H1 (cell line): ENCODE data around the gene PIGH. TPM values are rescaled to one million over a fixed set of nuclear protein-coding genes. Genes with fewer than 3 reads are reported as not detected.

Source experiments
- CHD2 ChIP-seq: IDR thresholded peaks from 2 replicates; pipeline ENCODE4 v1.6.1; 2012; ENCODE audit warnings: low read length, improper control_type of control experiment
- RFX5 ChIP-seq: IDR thresholded peaks from 2 replicates; pipeline ENCODE4 v1.6.1; 2011; ENCODE audit warnings: low read depth, low read length, improper control_type of control experiment, borderline replicate concordance
- polyA plus RNA-seq, 7 experiments: library from polyadenylated mRNA; depleted of rRNA in 3 of 7; stranded (reverse) in 5 of 7; unstranded in 2 of 7; fragments of >200 nt in 5 of 7; fragments of 200-250 nt in 2 of 7; gene quantifications; 1 replicate in 5 of 7; 2 replicates in 1 of 7; 4 replicates in 1 of 7; pipeline versions ENCODE4 v1.2.1 to v1.2.3, GENCODE V29; 2011 to 2013; ENCODE audit warnings: missing spikeins in 2 of 7, mixed read lengths in 2 of 7
- total RNA-seq: library from RNA; stranded (reverse); fragmentation: NEBNext Ultra II Directional; extraction: Animal tissue kit (Norgen Biotek cat#: 25700); gene quantifications from 2 replicates; pipeline ENCODE4 v1.2.1, GENCODE V29; 2021
- TF ChIP-seq, protein P1 (sequence below): fragments of 300-600 bp; sonication (generic); IDR thresholded peaks from 2 replicates; pipeline ENCODE4 v1.7.1; 2012; ENCODE audit warnings: low read length, moderate library complexity, mild to moderate bottlenecking, inconsistent platforms; ENCODE audit not compliant: insufficient replicate concordance

Gene PIGH
- total and polyA plus RNA-seq, 2 of the 8 experiments (the other 6 are each of a cell fraction or from before 2014, with no cell fraction given) = 7.2 to 8.6 TPM

DNA sequence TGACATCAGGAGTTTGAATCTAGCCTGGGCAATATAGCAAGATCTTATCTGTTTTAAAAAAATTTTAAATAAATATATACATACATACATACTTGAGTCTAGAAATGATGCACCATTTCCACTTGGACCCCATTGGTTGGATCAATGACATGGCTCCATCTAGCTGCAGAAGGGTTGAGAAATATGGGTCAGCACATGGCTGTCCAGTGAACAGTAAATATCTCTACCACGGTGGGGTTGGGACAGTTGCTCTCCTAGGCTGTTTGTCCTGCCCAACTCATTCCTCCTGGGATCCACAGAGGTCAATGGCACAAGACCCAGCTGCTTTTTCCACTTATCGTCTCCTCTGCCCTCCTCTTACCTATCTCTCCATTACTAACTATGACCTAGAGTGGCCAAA, 43.4 kb downstream of the PIGH start (continued):
- TF ChIP-seq, protein P1, sequence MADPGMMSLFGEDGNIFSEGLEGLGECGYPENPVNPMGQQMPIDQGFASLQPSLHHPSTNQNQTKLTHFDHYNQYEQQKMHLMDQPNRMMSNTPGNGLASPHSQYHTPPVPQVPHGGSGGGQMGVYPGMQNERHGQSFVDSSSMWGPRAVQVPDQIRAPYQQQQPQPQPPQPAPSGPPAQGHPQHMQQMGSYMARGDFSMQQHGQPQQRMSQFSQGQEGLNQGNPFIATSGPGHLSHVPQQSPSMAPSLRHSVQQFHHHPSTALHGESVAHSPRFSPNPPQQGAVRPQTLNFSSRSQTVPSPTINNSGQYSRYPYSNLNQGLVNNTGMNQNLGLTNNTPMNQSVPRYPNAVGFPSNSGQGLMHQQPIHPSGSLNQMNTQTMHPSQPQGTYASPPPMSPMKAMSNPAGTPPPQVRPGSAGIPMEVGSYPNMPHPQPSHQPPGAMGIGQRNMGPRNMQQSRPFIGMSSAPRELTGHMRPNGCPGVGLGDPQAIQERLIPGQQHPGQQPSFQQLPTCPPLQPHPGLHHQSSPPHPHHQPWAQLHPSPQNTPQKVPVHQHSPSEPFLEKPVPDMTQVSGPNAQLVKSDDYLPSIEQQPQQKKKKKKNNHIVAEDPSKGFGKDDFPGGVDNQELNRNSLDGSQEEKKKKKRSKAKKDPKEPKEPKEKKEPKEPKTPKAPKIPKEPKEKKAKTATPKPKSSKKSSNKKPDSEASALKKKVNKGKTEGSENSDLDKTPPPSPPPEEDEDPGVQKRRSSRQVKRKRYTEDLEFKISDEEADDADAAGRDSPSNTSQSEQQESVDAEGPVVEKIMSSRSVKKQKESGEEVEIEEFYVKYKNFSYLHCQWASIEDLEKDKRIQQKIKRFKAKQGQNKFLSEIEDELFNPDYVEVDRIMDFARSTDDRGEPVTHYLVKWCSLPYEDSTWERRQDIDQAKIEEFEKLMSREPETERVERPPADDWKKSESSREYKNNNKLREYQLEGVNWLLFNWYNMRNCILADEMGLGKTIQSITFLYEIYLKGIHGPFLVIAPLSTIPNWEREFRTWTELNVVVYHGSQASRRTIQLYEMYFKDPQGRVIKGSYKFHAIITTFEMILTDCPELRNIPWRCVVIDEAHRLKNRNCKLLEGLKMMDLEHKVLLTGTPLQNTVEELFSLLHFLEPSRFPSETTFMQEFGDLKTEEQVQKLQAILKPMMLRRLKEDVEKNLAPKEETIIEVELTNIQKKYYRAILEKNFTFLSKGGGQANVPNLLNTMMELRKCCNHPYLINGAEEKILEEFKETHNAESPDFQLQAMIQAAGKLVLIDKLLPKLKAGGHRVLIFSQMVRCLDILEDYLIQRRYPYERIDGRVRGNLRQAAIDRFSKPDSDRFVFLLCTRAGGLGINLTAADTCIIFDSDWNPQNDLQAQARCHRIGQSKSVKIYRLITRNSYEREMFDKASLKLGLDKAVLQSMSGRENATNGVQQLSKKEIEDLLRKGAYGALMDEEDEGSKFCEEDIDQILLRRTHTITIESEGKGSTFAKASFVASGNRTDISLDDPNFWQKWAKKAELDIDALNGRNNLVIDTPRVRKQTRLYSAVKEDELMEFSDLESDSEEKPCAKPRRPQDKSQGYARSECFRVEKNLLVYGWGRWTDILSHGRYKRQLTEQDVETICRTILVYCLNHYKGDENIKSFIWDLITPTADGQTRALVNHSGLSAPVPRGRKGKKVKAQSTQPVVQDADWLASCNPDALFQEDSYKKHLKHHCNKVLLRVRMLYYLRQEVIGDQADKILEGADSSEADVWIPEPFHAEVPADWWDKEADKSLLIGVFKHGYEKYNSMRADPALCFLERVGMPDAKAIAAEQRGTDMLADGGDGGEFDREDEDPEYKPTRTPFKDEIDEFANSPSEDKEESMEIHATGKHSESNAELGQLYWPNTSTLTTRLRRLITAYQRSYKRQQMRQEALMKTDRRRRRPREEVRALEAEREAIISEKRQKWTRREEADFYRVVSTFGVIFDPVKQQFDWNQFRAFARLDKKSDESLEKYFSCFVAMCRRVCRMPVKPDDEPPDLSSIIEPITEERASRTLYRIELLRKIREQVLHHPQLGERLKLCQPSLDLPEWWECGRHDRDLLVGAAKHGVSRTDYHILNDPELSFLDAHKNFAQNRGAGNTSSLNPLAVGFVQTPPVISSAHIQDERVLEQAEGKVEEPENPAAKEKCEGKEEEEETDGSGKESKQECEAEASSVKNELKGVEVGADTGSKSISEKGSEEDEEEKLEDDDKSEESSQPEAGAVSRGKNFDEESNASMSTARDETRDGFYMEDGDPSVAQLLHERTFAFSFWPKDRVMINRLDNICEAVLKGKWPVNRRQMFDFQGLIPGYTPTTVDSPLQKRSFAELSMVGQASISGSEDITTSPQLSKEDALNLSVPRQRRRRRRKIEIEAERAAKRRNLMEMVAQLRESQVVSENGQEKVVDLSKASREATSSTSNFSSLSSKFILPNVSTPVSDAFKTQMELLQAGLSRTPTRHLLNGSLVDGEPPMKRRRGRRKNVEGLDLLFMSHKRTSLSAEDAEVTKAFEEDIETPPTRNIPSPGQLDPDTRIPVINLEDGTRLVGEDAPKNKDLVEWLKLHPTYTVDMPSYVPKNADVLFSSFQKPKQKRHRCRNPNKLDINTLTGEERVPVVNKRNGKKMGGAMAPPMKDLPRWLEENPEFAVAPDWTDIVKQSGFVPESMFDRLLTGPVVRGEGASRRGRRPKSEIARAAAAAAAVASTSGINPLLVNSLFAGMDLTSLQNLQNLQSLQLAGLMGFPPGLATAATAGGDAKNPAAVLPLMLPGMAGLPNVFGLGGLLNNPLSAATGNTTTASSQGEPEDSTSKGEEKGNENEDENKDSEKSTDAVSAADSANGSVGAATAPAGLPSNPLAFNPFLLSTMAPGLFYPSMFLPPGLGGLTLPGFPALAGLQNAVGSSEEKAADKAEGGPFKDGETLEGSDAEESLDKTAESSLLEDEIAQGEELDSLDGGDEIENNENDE = no peak
- TF ChIP-seq RFX5 (no peak), CHD2 (no peak)
